ENCODE measurements around the gene LIN28B. TPM values are rescaled to one million over a fixed set of nuclear protein-coding genes. Genes with fewer than 3 reads are reported as not detected.
A peak's percentile ranks its signal among the peaks of the same experiment; 100 is the strongest.
"Not testable (repeated sequence)": the region's sequence is repeated elsewhere in the genome, so short reads cannot be mapped to it uniquely, and the experiment has no call there.

Gene LIN28B, protein sequence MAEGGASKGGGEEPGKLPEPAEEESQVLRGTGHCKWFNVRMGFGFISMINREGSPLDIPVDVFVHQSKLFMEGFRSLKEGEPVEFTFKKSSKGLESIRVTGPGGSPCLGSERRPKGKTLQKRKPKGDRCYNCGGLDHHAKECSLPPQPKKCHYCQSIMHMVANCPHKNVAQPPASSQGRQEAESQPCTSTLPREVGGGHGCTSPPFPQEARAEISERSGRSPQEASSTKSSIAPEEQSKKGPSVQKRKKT
- not detected for total RNA-seq
- long read RNA-seq = 0 reads

DNA sequence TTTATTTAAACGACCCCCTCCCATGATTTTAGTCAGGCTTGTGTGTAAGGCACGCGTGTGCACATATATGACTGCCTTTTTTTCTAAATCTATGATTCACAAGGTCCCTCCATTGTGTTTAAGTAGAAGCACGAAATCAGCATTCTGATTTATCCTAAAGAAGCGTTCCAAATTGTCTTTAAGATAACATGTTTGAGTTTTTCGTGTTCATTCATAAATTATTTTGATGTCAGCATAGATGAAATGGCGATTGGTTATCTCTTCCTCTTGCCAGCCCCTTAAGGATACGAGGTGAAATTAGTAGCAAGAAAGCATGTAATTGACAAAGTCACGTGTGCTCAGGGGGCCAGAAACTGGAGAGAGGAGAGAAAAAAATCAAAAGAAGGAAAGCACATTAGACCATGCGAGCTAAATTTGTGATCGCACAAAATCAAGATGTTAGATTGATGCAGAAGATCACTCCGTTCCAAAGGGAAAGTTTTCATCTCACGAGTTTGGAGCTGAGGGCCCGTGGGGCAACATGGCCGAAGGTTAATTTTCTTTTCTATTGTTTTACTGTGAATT is at the start of gene LIN28B:
TSS of gene LIN28B (plus strand) at position 377 of the 564 bp plus-strand sequence. CDS start at position 521, 144 bp downstream.
- ATAC-seq = no peak
- intact Hi-C loops (cut with micrococcal nuclease) = no loop called here

DNA sequence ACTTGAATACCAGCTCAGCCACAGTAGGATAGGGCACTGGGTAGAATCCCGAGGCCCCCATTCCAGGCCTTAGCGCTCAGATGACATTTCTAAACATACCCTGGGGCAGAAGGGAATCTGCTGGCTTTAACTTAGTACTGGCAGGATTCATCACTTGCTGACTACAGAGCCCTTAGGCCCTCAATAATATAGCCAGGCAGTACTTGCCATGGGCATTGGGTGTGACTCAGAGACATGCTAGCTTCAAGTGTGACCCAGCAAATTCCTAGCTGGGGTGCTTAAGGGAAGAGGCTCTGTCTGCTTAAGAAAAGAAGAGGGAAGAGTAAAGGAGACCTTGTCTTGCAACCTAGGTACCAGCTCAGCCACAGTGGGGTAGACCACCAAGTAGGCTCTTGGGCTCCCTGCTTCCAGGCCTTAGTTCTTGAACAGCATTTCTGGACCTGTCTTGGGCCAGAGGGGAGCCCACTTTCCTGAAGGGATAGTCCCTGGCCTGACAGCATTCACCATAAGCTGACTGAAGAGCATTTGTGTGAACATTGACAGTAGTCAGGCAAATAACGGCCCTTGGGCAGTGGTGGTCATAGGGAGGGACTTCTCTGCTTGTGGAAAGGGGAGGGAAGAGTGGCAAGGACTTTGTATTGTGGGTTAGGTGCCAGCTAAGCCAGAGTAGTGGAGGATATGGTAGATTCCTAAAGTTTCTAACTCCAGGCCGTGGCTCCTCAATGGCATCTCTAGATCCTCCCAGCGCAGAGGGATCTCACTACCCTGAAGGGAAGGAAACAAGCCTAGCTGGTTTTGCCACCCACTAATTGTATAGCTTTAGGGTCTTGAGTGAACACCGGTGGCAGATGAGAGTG is 48.6 kb upstream of the LIN28B start:
- ATAC-seq = no peak

More for the DNA sequence above, at the start of gene LIN28B:
- no peak for DNase-seq

DNA sequence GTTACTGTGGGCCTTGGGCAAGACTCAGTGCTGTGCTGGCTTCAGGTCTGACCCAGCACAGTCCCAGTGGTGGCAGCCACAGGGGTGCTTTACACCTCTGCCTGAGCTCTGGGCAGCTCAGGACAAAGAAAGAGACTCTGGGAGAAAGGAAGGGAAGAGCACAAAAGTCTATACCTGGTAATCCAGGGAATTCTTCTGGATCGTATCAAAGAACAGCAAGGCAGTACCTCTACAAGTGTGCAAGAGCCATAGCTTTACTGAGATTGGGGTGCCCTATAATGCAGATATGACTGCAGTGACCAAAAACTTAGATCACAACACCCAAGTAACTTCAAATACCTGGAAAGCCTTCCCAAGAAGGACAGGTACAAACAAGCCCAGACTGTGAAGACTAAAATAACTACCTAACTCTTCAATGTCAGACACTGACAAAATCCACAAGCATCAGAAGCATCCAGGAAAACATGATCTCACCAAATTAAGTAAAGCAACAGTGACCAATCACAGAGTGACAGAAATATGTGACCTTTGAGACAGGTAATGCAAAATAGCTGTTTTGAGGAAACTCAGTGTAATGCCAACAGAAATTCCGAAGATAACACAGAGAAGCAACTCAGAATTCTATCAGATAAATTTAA is 47.9 kb upstream of the LIN28B start:
- DNase-seq = no peak
- intact Hi-C loops (cut with micrococcal nuclease) = no loop called here
- ATAC-seq = no peak

More for the DNA sequence above, 48.6 kb upstream of the LIN28B start:
- DNase-seq = no peak
- intact Hi-C loops (cut with micrococcal nuclease) = no loop called here

DNA sequence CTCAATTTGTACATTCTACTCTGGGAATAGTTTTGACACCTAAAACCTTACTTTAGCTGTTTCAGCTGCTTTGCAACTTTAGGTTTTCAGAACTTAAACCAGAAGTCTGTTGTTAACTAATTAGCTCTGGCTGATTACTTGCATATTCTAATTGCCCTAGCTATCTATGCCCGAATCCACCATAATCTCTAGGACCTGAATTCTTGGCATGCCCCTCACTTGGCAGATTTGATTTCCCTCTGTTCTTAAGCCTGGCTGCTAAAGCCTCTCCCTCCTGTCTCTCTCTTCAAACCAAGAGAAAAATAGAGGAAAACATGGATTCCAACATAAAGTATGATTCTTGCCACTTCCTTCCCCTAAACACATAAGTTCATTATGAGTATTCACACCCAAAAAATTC is 35.0 kb upstream of the LIN28B start:
- ATAC-seq (no peak), DNase-seq (no peak)
- intact Hi-C loops (cut with micrococcal nuclease) = no loop called here

DNA sequence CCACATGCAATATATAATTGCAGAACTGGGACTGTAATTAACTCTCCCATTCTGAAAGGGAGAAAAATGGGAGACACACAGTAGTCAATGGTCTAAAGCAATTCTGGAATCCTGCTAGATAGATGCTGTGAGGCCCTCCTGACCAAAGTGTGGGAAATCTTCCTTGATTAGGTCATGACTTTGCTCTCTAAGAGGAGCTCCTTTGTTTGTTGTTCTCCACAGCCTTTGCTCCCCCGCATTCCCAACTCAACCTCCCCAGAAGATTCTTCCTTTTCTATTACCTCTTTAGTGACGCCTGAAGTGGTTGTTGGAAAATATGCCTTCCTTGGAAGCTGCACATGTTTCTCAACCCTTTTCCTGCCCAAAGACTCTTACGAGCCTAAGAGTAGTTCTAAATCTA is 28.8 kb upstream of the LIN28B start:
- DNase-seq (no peak), ATAC-seq (no peak)
- intact Hi-C loops (cut with micrococcal nuclease) = no loop called here

DNA sequence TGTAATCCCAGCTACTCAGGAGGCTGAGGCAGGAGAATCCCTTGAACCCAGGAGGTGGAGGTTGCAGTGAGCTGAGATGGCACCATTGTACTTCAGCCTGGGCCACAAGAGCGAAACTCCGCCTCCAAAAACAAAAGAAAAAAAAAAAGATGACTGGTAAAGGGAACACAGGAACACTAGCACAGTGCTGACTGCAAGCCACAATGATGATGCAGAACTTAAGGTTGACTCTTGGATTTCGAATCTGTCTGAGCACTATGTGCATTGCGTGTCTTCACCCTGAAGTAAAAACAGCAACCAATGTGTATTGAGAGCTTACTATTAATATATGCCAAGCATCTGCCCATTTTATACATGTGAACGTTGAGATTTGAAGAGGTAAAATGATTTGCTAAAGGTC is 27.6 kb upstream of the LIN28B start:
- no peak for ATAC-seq
- DNase-seq = no peak
- intact Hi-C loops (cut with micrococcal nuclease) = no loop called here

DNA sequence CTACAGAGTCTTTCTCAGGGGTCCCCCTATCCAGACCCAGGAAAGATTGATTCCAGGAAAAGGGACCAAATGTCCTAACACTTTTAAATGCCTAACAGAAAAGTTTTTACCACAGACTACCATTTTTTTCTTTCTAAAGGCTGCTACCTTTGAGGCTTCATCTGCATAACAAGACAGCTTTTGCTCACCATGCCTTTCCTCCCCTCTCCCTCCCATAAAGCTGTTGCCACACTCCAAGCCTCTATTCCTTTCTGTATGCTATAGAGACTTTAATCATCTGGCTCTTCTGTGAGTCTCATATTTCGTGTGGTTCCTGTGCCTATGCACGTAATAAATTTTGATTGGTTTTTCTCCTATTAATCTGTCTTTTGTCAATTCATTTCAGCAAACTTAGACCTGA is 26.0 kb upstream of the LIN28B start:
- ATAC-seq = no peak
- intact Hi-C loops (cut with micrococcal nuclease) = no loop called here
- no peak for DNase-seq

DNA sequence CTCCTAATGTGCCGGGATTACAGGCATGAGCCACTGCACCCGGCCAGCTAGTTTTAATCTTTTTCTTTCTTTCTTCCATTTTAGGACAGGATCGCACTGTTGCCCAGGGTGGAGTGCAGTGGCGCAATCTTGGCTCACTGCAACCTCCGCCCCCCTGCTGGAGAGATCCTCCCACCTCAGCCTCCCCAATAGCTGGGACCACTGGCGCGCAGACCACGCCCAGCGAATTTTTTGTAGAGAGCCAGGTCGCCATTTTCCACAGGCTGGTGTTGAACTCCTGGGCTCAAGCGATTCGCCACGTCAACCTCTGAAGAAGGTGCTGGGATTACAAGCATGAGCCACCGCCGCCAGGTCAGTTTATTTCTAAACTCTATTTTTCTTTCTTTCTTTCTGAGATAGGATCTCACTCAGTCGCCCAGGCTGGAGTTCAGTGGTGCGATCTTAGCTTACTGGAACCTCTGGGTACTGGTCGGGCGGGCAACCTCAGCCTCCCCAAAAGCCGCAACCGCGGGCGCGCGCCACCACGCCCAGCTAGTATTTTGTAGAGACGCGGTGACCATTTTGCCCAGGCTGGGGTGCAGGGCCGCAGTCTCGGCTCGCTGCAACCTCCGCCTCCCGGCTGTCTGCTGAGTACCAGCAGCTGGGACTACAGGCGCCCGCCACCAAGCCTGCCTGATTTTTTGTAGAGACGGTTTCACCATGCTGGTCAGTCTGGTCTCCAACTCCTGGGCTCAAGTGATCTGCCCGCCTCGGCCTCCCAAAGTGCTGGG is 20.0 kb upstream of the LIN28B start:
- ATAC-seq (no peak), DNase-seq (no peak)
- intact Hi-C loops (cut with micrococcal nuclease) = no loop called here

DNA sequence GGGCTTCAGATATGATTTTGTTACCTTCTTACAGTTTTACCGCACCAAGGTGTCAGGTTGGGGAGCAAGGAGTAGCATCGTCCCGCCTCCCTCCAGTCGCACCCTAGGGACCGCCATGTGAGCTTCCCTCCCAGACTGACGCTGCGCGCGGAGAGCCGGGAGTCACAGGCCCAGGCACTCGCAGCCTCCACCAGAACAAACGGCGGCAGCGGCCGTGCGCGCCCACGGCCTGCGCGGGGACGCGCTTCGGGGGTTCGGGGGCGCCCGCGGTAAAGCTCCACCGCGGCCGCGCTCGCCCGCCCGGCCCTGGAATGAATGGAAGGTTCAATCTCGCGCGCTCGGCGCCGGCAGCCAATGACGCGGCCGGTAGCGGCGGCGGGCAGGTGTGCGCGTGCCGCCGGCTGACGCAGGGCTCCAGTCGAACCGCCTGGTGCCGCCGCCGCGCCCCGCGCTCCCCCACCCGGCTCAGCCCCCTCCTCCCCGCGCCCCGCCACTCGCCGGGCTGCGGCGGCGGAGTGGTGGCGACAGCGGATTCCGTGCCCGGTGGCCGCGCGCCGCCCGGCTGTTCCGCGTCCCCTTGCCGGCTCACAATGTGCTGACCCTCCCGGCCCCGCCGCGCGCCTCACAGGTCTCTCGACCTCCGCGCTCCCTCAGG is 16.5 kb upstream of the LIN28B start:
- ATAC-seq (peak; percentile 20), DNase-seq (no peak)
- intact Hi-C loops (cut with micrococcal nuclease) = no loop called here

DNA sequence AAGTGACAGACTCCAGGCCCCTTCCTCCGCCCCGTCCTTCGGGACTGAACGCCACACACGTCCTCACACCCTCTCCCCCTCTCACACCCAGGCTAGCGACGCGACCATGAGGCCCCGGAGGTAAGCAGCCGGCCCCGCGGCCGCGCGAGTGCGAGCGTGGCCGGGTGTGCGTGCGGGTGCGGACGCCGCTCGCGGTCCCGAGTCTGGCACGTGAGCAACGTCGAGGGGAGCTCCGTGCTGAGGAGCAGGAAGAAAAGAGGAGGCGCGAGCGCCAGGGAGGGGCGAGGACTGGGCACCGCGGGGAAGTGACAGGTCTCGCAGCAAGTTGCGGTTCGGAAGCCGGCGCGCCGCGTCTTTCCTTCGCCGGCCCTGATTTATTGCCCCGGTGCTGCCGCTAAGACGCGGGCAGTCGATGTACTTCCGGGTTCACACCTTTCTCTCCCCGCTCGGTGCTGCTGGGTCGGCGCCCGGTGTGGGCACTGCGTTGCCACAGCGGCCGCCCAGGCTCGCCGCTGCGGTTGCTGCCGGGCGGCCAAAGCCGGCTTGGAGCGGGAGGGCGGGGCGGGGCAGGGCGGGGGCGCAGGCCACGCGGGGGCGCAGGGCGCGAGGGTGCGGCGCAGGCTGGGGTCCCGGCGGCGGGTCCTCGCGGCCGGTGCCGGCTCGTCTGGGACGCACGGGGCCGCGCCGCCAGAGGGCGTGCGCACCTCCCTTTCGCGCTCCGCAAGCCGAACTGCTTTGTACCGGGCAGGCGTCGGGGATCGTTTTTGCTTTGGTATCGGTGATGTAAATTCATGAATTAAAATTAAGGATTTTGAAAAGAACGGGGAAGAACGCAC is 15.8 kb upstream of the LIN28B start:
- intact Hi-C loops (cut with micrococcal nuclease) = no loop called here
- ATAC-seq = peak; percentile 62
- DNase-seq = peak; percentile 53

DNA sequence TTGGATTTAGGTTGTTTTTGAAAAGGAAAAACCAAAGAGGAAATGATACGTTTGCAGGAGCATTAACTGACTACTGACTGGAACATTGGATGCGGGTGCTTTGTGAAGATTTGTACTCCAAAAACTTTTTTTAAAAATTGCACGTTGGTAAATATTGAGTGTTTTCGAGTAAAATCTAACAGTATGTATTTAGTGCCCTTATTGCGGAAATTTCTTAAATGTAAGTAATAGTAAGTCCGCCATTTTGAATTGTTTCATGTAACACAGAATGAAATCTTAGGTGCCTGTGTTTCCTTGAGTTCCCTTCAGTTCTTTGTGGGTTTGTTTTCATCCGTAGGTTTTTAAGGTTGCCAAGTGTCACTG is 15.2 kb upstream of the LIN28B start:
- intact Hi-C loops (cut with micrococcal nuclease) = no loop called here
- no peak for ATAC-seq

DNA sequence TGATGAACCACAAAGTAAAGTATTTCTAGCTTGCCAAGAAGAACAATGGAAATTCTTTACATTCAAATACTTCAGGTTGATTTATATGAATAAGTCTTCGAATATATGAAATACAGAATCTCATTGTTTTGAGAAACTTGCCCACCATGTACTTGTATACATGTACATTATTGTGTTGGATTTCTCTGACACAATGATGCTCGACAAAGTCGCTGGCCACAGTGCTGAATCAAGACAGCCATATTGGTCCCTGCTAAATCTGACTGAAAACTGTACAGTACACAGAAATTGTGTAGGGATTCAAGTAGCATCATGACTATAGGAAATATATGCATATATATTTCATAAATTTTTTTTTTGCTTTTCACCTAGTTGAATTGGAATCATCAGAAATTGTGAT is 13.1 kb upstream of the LIN28B start:
- ATAC-seq (no peak), DNase-seq (no peak)
- intact Hi-C loops (cut with micrococcal nuclease) = no loop called here

More for the DNA sequence above, 15.2 kb upstream of the LIN28B start:
- no peak for DNase-seq

DNA sequence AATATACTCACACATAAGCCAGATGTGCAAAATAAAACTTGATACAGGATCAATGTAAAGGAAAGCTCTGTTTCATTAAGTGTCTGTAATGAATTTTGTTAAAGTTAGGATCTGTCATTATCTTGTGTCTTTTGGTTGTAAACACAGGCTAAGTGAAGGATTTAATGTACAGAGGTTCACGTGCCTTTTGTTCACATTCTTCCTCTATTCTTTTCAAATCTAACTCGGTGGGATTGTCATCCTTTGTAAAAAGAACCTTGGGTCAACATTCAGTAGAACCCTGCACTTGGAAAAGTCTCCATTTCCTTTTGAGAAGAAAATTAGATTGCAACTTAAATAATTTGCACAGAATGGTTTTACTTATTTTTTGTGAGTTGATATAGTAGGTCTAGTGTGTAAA is 7.7 kb upstream of the LIN28B start:
- DNase-seq (no peak), ATAC-seq (no peak)
- intact Hi-C loops (cut with micrococcal nuclease) = no loop called here

DNA sequence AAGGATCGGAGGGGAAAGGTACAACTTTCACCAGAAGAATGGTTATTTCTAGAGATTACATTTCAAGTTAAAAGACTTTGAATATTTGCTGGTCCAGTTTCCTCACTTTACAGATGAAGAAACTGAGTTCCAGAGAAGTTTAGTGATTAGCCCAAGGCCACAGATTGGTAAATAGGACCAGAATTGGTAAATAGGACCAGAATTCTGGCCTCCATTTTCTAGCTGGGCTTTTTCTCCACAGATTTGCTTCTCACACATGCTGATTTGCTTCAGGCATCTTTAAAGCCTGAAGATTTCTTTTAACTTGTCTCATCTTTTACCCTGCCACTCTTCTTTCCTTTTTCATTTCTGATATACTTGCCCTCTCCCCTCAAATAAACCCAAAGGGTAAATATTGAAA is 5.2 kb upstream of the LIN28B start:
- DNase-seq = no peak
- ATAC-seq = no peak
- intact Hi-C loops (cut with micrococcal nuclease) = no loop called here

DNA sequence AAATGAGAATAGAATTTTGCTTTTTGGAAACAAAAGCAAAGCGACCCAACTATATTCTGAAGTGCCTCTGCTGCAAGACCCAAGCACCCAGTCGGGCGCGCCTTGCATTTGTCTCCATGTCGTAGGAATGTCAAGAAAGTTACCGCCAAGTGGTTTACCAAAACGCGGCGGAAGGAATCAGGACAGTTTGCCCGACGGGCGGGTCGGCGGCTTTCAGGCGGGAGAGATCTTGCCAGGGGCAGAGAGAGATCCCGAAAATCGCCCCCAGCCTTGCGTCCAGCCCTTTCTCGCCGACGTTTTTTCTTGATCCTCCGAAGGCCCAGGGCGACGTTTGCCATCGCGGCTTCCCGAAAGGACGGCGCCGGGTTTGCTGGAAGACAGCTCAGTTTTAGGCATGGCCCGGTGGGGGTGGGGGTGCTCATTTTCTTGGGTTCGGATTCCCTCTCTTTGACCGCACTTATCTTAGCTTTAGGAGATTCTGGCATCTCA is 4.0 kb upstream of the LIN28B start:
- no peak for DNase-seq
- ATAC-seq = no peak

DNA sequence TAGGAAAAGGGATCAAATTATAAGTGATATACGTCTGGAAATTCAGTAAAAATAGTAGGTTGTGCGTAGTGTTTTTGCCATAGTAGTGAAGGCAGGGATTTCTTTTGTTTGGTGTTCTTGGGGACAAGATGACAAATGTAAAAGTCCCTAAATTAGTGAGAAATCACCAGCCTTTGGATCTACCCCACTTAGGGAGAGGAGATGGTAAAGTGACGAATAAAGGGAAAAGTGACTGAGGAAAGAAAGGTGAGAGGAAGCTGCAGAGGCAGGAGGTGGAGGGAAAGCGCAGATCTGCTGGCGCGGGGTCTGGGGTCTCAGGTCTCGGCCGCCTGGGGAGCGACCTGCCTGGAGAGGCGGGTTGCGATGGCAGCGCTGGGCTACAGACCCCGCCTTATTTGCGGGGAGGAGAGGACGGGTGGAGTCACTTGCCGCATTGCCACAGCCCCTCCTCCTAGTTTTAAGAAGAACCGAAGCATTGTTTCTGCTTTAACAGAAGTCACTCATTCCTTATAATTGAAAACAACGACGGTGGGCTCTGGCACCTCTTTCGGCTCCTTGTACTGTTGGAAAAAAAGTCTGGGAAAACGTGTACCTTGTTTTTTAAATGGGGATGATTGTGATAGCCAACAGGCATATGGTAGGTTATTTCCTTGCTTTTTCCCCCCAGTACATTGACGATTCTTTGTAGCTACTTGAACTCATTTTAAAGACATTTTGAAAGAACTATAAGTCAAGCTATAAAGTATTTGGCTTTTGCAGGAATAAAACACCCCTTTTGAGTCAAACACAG is 3.3 kb upstream of the LIN28B start:
- DNase-seq; intact Hi-C loops (cut with micrococcal nuclease): not testable (repeated sequence)

More for the DNA sequence above, 4.0 kb upstream of the LIN28B start:
- intact Hi-C loops (cut with micrococcal nuclease) = no loop called here

More for the DNA sequence above, 3.3 kb upstream of the LIN28B start:
- ATAC-seq = not testable (repeated sequence)

Measured in left ventricle myocardium superior (tissue), 1 donor.